Activated CD8-positive, alpha-beta memory T cell treated with anti-CD3 and anti-CD28 coated beads for 36 hours (primary cell): ENCODE data around the gene ANKRD42. TPM values are rescaled to one million over a fixed set of nuclear protein-coding genes. Genes with fewer than 3 reads are reported as not detected.
"Not testable (repeated sequence)": the region's sequence is repeated elsewhere in the genome, so short reads cannot be mapped to it uniquely, and the experiment has no call there.

Experiments
- CTCF ChIA-PET: fragments of 350-600 bp; sonication (Branson Sonifier 250); formaldehyde crosslinking; loops from one replicate; lab custom pipeline; 2021; ENCODE audit warnings: antibody characterized with exemption; lab: Charles Lee
- POLR2A ChIA-PET: fragments of 350-600 bp; sonication (Branson Sonifier 250); formaldehyde crosslinking; loops from one replicate; lab custom pipeline; 2021; ENCODE audit warnings: antibody characterized with exemption; lab: Charles Lee
- total RNA-seq, 2 experiments: library from RNA; stranded (reverse); gene quantifications; one replicate each; pipeline ENCODE4 v1.2.3, GENCODE V29; 2021

The ANKRD42 gene
- total RNA-seq, 2 experiments from 2014 or later: 8.9 to 9.0 TPM

DNA sequence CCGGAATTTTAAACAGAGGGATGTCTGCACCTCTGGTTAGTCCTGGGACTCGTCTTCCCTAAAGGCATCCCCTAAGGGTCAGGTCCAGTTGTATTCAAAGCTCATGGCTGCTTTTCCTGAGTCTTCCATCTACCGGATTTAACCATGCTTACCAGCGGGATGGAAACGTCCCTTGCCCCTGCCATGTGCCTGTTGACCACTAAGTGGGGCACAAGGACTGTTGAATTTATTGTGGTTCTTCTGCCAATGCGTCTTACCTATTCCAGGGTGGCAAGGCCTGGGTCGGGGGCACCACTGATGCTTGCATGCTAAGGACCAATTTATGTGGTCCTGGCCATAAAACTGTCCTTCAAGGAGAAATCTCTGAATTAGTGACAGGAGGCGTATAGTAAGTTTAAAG lies 25.6 kb downstream of the ANKRD42 start:
- ChIA-PET POLR2A (no interaction called here), CTCF (no interaction called here)

DNA sequence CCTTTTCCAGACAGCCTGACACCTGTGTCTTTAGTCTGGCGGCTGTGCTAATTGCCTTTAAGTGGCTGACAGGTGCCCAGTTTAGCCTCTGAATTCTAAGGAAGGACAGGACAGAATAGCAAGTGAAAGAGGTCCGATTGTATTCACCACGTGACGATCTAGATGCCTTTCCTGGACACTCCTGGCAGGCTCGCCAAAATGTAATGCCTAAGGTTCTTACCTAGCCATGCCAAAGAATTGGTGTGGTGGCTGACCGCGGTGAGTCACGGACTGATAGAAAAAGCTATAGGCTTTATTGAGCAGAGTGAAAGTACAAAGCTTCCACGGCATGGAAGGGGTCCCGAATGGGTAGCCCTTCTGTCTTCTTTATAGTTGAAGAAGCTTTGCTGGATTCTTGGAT lies 26.7 kb downstream of the ANKRD42 start:
- POLR2A ChIA-PET: no interaction called here
- CTCF ChIA-PET: no interaction called here

DNA sequence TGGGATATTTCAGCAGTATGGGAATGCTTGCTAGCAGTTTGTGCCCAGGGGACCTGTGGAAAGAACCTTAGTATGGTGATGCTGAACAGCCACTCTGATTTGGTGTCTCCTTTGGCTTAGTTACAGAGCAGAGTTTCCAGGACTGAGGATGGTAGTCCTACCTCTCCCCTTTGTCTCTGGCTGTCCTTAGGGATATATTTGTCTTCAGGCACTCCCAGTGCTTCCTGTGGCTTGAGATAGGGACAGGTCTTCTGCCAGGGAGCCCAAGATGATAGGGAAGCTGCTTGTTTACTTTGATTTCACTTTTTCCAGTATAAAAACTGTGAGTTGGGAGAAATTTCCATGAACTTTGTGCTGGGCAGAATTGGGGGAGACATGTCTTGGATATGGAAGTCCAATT lies 28.2 kb downstream of the ANKRD42 start:
- CTCF ChIA-PET: no interaction called here

DNA sequence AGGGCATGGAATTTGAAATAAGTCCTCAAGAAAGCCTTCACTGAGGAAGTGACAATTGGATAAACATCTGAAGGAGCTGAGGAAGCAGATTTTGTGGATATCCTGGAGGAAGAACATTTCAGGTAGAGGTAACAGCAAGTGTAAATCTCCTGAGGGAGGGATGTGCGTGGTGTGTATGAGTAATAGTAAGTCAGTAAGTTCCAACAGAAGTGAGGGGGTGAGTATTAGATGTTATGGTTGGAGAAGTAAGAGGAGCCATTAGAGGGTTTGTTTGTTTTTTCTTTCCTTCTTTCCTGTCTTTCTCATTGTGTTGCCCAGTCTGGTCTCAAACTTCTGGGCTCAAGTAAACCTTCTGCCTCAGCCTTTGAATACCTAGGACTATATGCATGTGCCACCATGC lies 29.0 kb downstream of the ANKRD42 start:
- ChIA-PET POLR2A (no interaction called here), CTCF (no interaction called here)

More for the DNA sequence above, 28.2 kb downstream of the ANKRD42 start:
- POLR2A ChIA-PET: no interaction called here

DNA sequence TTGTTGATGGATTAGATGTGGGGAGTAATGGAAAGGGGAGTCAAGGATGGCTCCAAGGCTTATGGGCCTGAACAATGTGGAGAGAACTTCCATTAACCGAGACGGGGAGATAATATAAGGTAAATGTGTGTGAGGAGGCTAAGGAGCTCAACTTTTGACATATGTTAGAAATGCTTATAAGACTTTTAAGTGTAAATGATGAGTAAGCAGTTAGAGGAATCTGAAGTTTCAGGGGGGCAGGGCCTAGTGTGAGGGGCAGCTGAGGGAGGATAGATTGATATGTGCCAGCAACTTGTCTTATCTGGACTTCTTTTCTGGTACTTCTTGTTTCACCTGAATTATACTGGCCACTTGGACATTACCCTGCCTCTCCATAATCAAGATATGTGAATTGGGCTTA lies 29.9 kb downstream of the ANKRD42 start:
- POLR2A ChIA-PET: no interaction called here
- CTCF ChIA-PET: no interaction called here

DNA sequence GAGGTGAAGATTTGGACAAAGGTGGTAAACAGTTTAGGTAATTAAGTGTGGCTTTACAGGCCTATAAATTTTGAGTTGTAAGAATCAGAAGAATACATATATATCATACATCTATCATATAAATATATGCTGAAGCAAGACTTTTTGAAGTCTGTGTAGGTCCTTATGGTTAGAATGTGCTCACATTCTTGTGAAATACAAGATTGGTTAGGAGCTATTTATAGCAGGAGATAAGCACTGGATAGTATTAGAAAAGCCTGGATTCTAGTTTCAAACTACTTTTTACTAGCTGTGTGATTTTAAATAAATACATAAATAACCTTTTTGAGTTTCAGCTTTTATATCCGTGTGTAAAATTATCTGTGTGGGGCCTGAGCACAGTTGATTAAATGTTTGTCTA lies 42.3 kb downstream of the ANKRD42 start:
- CTCF ChIA-PET: no interaction called here
- POLR2A ChIA-PET: no interaction called here

DNA sequence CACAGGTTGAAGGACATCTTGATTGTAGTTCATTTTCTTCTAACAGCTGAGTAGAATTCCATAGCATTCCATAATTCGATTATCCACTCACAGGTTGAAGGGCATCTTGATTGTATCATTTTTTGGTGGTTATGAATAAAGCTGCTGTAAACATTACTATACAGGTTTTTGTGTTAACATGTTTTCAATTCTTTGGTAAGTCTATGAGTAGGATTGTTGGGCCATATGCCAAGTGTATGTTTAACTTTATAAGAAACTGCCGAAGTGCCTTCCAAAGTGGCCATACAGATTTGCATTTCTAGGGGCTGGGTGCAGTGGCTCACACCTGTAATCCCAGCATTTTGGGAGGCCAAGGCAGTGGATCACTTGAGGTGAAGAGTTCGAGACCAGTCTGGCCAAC lies 44.6 kb downstream of the ANKRD42 start:
- POLR2A ChIA-PET: no interaction called here
- CTCF ChIA-PET: interaction anchor here (0.6 kb wide), 1 partner anchor 42 kb away, joined by 4 read pairs; no protein-coding TSS in a partner anchor

DNA sequence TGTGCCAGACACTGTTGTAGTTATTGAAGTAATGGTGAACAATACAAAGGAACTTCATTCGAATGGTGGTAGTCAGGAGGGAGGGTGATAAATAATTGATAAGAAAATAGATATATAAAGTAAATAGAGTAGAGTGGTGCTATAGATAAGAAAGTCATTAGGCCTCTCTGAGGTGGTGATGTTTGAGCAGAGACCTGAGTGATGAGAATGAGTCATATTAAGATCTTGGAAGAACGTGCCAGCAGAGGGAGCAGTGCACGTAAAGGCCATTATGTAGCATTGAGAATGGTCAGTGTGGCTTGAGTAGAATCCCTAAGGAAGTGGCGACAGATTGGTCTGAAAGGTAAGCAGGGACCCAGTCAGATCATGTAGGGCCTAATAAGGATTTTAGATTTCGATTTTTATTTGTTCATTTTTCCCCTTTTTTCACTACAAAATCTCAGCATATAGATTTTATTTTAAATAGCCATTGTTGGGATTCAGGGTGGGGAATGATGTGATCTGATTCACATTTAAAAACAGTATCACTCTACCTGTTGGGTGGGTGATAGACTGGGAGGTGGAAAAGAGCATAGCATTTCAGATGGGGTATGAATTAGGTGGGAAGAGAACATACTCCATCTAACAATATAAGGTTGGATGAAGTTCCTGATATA lies 47.9 kb downstream of the ANKRD42 start:
- ChIA-PET POLR2A (no interaction called here), CTCF (no interaction called here)

DNA sequence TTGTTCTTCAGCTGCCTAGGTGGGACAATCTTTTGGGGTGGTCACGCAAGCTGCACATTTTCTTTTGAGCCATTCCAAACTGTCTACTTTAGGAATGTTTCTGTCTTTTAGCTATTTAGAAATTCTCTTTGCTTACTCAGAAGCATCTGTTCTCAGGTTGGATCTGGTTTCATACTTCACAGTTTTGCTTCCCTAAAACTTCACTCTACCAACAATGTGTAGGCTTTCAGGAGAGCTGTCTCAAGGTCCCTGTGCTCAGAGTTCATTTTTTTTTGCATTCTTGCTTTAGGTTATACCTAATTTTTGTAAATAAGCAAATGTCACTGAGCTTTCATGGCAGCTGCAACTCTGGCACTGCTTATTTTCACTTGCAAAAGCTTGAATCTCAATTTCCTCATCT lies 55.9 kb downstream of the ANKRD42 start:
- POLR2A ChIA-PET: interaction anchor here (0.6 kb wide), 1 partner anchor 8 kb away, joined by 3 read pairs; no protein-coding TSS in a partner anchor
- CTCF ChIA-PET: interaction anchor here (1.0 to 2.6 kb wide), 2 partner anchors 22 to 382 kb away, joined by 3 to 10 read pairs; no protein-coding TSS in a partner anchor

DNA sequence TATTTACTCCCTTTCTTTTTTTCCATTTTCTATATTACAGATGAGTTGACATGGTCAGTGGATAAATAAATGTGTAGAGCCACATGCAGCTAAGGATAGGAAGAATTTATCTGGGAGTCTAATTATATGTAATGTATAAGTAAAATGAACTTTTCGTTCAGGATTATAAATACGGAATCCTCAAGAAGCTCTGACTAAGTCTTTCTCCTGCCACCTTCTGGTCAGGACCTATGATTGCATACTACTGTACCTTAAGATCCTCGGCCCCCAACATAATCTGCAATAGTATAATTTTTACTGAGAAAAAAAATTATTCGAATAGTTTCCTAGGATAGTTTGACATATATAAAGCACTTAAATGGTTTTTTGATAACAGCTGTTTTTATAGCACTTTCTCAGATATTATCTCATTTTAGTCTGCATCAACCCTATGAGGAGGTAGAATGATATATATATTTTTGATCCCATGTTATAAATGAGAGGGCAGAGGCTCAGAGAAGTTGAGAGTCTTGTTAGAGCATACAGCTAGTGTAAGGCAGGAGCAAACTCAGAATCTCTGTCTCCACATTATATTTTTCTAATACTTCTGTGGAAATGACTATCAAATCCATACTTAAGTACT lies 56.6 kb downstream of the ANKRD42 start:
- ChIA-PET POLR2A (interaction anchor here (0.6 kb wide), 1 partner anchor 8 kb away, joined by 3 read pairs; no protein-coding TSS in a partner anchor), CTCF (interaction anchor here (0.8 to 2.6 kb wide), 3 partner anchors 23 to 383 kb away, joined by 3 to 10 read pairs (median 3); no protein-coding TSS in a partner anchor)

DNA sequence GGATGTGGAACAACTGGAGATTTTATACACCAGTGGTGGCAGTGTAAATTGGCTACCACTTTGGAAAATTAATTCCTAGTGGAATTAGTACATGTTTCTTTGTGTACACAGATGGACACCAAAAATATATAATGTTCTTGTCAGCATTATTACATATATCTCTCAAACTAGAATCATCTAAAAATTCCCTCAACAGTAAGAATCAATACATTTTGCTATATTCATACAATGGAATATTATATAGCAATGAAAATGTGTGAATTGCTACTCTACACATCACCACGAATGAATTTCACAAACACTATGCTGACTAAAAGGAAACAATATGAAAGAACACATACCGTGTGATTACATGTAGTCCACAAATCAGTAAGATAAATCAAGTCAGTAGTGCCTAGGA lies 58.8 kb downstream of the ANKRD42 start:
- POLR2A ChIA-PET: no interaction called here
- CTCF ChIA-PET: interaction anchor here (0.8 kb wide), 1 partner anchor 385 kb away, joined by 3 read pairs; no protein-coding TSS in a partner anchor

DNA sequence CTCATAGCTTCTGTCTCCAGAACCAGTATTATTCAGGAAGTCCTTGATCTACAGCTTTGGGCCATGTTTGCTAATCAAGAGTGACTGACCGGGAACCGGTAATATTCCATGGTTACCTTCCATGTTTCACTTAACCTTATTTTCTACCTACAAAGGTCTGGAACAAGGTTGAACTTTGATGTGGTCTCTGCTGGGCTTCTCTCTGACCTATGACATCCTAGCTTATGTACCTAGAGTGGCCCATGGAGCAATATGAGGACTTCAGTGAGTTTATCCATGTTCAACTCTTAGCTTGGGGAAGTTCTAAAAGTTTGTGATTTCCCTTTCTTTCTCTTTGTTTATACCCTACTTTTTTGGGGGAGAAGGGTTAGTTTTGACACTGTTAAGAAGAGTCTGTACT lies 59.4 kb downstream of the ANKRD42 start:
- POLR2A ChIA-PET: no interaction called here

DNA sequence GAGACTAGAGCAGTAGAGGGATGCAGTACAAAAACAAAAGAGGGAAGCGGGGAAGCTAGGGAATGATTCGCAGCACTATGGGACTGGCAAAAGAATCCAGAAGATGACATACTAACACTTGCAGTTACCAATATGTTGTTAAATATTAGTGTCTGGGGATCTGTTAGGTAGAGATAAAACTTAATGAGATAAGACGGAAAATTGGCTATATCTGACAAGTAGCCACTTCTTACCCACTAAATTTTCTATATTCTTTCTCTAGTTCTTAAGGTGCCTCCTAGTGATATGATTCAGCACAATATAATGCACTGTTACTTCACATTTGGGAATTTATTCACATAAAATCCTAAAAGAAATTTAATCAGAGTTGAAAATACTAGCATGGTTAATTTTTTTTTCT lies 61.9 kb downstream of the ANKRD42 start:
- ChIA-PET POLR2A (no interaction called here), CTCF (interaction anchor here (1.1 kb wide), 1 partner anchor 387 kb away, joined by 3 read pairs; no protein-coding TSS in a partner anchor)

More for the DNA sequence above, 59.4 kb downstream of the ANKRD42 start:
- CTCF ChIA-PET: interaction anchor here (0.8 kb wide), 1 partner anchor 385 kb away, joined by 3 read pairs; no protein-coding TSS in a partner anchor

DNA sequence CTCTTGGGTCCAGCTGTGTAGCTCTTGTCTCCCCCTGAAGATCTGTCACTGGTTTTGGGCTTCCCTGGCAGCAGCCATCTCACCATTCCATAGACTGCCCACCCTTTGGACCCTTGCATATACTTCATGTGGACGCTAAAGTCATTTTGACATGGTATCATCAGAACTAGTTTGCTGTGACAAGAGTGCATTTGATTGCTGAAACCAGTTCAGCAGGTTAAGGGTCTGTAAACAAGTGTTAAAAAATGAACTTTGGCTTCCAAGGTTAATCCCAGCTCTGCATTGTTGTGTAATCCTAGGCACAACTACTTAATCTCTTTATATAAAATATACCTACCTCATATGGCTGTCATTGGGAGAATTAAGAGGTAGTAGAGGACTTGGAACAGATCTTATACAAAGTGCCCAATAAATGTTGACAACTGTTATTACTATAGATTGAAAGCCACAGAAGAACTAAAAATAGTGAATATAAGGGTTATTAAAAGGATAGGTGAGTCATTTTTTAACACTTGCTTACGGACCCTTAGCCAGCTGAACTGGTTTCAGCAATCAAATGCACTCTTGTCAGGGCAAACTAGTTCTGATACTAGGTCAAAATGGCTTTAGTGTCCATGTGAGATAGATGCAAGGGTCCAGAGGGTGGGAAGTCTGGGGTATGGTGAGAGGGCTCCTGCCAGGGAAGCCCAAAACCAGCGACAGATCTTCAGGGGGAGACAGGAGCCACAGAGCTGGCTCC lies 63.3 kb downstream of the ANKRD42 start:
- ChIA-PET POLR2A (no interaction called here), CTCF (interaction anchor here (1.1 kb wide), 1 partner anchor 389 kb away, joined by 3 read pairs; no protein-coding TSS in a partner anchor)

DNA sequence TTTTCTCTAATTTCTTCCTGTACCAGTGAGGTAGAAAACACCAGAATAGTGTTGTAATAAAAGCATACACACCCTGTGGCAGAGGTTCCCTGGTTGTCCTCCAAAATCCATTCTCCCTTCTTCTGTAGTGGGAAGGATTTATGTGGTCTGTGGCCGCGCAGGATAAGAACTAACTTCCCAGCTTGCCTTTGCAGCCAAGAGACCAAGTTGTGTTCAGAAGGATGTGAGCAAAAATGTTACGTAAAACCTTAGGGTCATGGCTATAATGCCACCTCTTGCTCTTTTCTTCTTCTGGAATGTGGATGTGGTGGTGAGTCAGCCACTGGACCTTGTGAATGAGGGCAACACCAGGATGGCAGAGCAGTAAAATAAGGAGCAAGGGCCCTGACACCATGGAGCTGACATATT lies 64.3 kb downstream of the ANKRD42 start:
- POLR2A ChIA-PET: interaction anchor here (0.7 kb wide), 1 partner anchor 8 kb away, joined by 3 read pairs; no protein-coding TSS in a partner anchor
- CTCF ChIA-PET: no interaction called here

DNA sequence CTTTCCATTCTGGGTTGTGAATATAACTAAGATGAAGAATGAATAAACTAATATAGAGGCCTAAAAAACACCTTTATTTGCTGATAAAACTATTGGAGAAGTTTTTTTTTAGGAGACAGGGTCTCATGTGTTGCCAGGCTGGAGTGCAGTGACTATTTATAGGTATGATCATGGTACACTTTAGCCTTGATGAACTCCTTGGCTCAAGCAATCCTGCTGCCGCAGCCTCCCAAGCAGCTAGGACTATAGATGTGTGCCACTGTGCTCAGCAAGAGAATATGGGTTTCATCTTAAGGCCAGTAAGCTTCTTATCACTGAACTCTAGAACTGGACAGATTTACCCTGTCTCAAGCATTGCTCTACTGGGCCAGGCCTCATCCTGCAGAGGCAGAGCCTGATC lies 66.0 kb downstream of the ANKRD42 start:
- POLR2A ChIA-PET: no interaction called here
- CTCF ChIA-PET: no interaction called here

DNA sequence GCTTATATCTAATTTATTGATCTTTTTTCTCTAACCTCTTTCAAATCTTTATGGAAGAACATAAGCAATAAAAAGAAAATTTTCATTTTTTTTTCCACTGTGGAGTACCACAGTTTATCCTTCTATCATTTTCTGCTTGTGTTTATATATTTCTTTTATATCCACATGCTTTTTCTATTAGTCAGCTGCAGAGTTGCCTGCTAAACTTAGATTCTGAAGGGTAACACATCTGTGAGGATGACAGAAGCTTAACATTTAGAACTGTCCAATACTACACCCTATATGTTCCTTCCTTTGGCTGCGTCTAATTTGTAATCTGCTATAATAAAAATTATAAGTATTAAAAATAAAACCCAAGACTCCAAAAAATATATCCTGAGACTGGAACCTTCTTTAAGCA lies 71.8 kb downstream of the ANKRD42 start:
- POLR2A ChIA-PET: no interaction called here
- CTCF ChIA-PET: no interaction called here

DNA sequence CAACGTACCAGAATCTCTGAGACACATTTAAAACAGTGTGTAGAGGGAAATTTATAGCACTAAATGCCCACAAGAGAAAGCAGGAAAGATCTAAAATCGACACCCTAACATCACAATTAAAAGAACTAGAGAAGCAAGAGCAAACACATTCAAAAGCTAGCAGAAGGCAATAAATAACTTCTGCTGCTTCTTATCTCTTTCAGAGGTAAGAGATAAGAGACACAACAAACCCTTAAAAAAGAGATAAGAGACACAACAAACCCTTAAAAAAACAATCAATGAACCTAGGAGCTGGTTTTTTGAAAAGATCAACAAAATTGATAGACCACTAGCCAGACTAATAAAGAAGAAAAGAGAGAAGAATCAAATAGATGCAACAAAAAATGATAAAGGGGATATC lies 75.6 kb downstream of the ANKRD42 start:
- POLR2A ChIA-PET: interaction anchor here (0.5 kb wide), 1 partner anchor 184 kb away, joined by 3 read pairs; no protein-coding TSS in a partner anchor
- CTCF ChIA-PET: not testable (repeated sequence)

DNA sequence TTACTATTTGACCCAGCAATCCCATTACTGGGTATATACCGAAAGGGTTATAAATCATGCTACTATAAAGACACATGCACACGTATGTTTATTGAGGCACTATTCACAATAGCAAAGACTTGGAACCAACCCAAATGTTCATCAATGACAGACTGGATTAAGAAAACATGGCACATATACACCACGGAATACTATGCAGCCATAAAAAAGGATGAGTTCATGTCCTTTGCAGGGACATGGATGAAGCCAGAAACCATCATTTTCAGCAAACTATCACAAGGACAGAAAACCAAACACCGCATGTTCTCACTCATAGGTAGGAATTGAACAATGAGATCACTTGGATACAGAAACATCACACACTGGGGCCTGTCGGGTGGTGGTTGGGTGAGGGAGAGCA lies 78.2 kb downstream of the ANKRD42 start:
- CTCF ChIA-PET, POLR2A ChIA-PET: not testable (repeated sequence)

DNA sequence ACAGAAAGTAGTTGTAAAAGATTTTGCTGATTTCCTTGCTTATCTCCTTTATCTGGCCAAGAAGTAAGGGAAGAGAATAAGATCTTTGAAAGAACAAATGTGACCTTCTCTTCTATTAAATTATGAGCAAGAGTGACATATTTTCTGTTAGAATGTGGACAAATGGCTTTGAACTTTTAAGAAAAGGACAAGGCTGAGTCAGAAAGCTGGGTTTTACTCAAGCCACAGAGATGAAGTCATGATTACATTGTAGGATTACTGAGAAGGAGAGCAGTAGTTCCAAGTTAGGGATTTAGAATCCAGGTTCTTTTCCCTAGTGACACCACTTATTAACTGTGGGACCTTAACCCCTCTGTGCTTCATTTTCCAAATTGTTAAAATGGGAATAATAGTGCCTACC lies 79.1 kb downstream of the ANKRD42 start:
- ChIA-PET POLR2A (interaction anchor here (1.0 kb wide), 1 partner anchor 13 kb away, joined by 4 read pairs; no protein-coding TSS in a partner anchor), CTCF (no interaction called here)
